Measurements from ENCODE around the gene TMEM139.

Gene TMEM139

DNA sequence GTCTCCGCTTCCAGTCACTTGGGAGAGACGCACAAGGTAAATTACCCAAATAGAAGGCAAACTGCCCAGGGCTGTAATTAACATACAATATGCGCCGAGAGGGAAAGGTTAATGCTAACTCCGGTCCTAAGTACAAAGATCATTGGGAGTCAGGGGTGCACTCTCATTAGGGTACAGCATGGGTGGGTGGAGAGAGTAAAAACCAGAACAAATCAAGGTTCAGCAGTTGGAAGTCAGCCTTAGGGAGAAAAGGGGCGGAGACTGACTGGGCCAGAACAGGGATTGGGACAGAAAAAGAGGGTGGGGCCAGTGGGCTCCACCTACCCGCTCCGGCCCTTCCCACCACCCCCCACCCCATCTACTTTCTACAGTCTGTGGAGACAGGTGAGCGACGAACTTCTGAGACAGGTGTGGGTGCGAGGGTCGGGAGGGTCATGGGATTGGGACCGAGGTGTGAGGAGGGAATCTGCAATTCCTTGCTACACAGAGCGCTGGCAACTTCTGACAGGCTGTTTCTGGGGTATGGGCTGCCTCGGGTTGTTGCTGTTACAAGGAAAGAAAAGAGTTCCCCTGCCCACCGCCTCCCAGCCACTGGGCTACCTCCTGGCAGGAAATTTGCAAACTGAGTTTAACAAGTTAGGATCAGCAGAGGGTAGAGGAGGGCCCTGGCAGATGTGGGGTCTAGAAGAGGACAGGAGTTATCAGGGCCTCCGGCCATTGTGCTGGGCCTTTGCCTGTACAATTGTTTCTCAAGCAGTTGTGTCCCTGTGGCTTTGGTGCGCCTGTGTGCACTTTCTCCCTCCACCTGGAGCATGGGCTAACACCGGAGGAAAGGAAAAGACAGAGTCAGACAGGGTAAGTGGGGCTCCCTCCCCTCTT lies at the start of gene TMEM139:
TMEM139 (plus strand) TSS at position 368 of the 879 bp plus-strand sequence. CDS start 1,000 bp downstream, outside the sequence.
- DNase-seq (ENCODE audit: extremely low read depth in 1 of 2, low read depth in 1 of 2) = no peak

DNA sequence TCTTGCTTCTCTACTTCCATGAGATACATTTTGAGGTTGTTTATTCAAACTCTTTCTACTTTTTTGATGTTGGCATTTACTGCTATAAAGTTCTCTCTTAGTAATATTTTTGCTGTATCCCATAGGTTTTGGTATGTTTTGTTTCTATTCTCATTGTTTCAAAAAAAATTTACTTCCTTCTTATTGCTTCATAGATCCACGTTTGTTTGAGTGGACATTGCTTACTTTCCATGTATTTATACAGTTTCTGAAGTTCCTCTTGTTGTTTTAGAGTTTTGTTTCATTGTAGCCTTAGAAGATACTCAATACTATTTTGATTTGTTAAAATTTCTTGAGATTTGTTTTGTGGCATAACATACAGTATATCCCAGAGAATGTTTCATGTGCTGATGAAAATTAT lies 49.2 kb upstream of the TMEM139 start:
- no peak for DNase-seq (ENCODE audit: extremely low read depth in 1 of 2, low read depth in 1 of 2)

DNA sequence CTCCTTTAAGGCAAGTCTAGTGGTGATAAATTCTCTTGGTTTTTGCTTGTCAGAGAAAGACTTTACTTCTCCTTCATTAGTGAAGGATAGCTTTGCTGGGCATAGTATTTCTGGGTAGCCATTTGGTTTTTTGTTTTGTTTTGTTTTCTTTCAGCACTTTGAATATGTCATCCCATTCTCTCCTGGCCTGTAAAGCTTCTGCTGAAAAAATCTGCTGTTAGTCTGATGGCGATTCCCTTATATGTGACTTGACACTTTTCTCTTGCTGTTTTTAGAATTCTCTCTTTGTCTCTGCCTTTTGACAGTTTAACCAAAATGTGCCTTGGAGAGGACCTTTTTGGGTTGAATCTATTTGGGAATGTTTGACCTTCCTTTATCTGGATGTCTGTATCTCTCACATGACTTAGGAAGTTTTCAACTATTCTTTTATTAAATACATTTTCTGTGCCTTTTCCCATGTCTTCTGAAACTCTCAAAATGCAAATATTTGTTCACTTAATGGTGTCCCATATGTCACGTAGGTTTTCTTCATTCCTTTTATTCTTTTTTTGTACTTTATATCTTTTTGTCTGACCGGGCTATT lies 48.3 kb upstream of the TMEM139 start:
- DNase-seq (ENCODE audit: extremely low read depth in 1 of 2, low read depth in 1 of 2) = no peak

DNA sequence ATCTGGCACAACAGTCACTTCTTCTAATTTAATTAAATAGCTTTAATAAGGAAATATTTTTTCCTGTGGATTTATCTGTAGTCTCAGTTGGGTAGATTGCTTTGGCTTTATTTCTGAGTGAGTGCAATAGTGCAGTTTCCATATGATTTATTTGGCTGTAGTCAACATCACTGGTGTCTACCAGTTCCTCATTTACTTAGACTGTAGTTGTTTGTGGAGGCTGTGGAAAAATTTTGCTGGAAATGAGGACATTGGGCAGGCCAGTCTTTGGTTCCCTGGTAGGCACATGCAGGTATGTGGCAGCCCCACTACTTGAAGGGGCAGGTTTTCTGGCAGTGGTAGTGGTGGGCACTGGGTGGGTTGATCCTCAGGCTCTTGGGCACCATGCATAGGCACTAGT lies 47.4 kb upstream of the TMEM139 start:
- no peak for DNase-seq (ENCODE audit: extremely low read depth in 1 of 2, low read depth in 1 of 2)

DNA sequence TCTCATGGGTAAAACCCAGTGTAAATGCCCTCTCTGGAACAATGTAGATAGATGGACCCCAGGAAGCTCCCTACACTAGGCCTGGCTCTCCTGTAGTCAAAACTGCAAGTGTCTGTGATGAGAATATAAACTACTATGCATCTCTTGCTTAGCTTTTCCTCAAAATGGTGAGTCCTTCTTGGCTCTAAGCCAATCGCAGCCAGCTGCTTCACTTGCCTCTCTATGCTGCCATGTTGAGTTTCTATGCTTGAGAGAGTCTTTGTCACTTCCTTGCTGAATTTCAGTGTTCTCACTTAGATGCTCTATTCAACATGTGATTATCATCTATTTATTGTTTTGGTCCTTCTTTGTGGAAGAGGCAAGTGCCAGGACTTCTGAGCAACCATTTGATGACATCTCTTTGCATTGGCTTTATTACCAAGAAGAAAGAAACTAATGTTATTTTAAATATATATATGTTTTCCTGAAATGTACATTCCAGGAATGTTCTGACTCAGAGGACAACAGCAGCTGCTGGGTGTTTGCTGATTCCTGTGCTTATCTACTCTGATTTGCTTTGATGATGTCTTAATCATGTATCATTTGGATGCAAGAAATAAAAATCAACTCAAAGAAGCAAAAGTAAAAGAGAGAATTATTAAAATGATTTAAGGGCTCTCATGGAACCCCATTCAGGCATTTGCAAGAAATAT lies 46.3 kb upstream of the TMEM139 start:
- DNase-seq (ENCODE audit: extremely low read depth in 1 of 2, low read depth in 1 of 2) = no peak

DNA sequence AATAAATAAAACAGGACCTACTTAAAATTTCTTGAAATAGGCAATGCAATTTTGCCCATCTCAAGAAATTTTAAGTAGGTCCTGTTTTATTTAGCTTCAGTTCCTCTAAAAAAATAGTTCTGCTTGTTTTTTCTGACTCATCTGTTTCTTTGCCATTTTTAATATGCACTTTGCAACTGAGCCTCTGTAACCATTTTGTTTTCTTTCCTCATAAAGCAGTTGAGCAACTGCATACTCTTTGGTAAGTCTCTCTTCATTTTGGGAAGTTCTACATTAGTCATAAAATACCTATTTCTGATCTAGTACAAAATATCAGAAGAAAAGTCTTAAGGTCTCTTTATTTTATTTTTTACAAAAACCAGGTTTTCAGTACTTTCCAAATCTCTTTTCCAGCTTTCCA lies 44.9 kb upstream of the TMEM139 start:
- no peak for DNase-seq (ENCODE audit: extremely low read depth in 1 of 2, low read depth in 1 of 2)

DNA sequence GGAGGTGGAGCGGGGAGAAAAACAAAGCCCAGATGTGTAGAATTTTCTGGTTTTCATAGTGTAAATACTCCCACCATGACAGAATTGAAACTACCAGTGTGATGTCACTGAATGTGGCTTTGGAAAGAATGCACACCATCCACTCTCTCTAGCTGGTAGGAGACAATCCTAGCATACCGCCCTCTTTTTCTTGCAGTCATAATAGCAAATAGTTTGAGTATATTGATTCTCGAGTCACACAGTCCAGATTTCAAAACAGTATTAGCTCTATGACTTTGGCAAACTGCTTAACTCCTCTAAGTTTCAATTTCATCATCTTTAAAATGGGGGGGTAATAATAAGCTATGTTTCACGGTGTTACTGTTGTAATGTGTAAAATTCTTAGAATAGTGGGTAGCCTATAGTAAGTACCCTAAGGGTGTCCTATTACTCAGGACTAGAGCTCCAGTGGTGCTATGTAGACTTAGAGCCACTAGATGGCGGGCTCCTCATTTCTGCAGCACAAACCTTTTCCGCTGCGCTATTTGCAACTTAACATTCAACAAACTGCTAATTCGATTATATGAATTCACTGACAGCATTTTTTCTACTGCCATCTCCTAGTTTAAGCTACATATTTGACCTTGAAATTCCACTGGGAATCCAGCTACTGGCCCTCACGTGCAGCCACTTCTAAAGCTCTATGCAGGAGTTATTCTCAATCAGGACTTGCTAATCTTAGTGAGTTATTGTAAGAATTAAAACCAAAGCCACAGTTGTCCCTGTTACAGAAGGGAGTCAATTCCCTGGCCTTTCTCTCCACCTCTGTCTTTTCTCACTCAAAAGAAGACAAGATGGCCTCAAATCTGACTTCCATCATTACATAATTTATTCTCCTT lies 44.2 kb upstream of the TMEM139 start:
- peak in 1 of 2 donors; percentile 48 for DNase-seq (ENCODE audit: extremely low read depth in 1 of 2, low read depth in 1 of 2)

DNA sequence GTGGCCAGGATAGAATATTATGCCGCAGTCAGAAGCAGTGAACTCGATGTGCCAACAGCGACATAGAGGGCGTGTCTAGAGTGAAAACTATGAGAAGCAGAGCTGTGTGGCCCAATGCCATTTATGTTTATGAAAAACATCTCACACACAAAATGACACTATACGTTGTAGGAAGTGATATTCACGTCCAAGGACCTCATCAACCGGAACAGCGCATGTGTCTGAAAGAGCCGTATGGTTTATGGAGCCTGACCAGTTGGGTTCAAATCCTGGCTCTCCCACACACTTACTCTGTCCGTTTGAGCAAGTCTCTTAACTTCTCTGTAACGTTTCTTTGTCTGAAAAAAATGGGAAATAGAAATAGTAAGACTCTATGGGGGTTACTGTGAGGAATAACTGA lies 42.5 kb upstream of the TMEM139 start:
- no peak for DNase-seq (ENCODE audit: extremely low read depth in 1 of 2, low read depth in 1 of 2)

DNA sequence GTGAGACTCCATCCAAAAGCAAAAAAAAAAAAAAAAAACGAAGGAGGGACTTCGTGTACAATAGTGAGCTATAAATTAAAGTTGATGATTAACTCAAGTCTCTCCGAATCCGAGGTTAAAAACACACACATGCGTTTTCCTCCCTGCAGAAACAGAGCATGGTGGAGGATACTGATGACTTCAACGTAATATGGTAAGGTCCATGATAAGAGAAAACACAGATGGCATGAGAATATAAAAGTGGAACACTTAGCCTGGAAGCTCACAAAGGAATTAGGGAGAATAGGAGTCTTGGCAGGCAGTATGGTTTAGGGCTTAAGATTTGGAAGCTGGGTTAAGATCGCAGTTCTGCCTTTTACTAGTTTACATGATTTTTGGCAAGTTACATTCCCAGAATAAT lies 41.6 kb upstream of the TMEM139 start:
- DNase-seq (ENCODE audit: extremely low read depth in 1 of 2, low read depth in 1 of 2) = no peak

DNA sequence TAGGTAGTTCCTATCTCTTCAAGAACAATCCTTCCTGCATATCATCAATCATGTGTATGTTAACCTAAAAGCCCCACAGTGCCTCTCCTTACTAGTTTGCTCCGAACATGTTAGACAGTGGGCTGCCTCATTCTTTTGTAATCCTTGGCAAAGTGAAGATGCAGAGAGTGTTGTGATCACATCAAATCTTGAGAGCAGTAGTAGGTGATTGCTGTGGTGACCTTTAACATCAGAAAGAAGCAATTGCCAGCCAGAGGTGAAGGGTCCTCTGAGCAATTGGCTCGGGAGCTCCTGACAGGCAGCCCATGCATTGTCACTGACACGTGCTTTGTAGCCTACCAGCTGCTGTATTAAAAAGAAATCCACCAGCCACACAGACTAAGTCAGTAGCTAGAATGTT lies 41.1 kb upstream of the TMEM139 start:
- no peak for DNase-seq (ENCODE audit: extremely low read depth in 1 of 2, low read depth in 1 of 2)

DNA sequence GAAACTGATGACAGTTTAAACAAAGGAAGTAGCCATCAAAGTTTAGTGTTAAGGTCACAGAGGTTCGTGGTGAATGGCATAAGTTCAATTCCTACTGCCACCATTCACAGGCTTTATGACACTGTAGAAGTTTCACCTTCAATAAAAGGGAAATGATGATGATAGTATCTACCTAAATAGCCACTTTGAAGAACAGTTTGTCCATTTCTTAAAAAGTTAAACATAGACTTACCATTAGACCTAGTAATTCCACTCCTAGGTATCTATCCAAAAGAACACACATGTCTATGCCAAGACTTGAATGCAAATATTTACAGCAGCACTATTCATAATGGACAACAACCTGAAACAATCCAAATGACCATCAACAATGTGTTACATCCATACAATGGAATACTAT lies 40.4 kb upstream of the TMEM139 start:
- no peak for DNase-seq (ENCODE audit: extremely low read depth in 1 of 2, low read depth in 1 of 2)

DNA sequence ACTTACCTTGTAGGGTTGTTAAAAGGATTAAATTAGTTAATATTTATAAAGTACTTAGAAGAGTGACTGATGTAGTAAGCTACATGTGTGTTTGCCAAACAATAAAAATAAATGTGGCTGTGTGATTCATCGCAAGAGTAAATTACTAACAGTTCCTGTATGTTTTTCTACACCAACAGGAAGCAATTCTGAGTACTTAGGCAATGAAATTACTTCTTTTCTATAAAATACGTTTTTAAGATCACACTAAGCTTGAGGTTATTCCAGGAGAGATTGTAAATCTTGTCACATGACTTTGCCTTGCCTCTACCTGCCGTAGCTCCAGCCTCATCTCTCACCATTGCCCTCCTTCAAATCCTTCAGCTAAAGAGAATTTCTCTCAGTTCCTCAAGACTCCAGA lies 39.6 kb upstream of the TMEM139 start:
- no peak for DNase-seq (ENCODE audit: extremely low read depth in 1 of 2, low read depth in 1 of 2)

DNA sequence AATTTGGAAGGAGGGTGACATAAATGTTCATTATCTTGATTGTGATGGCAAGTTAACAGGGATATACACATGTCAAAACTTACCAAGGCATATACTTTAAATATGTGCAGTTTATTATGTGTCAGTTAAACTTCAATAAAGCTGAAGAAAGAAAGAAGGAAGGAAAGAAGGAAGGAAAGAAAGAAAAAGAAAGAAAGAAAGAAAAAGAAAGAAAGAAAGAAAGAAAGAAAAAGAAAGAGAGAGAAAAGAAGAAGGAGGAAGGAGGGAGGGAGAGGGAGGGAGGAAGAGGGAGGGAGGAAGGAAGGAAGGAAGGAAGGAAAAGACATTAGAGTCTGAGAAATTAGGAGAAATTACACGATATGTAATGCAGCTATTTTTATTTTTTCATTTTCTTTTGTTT lies 37.4 kb upstream of the TMEM139 start:
- no peak for DNase-seq (ENCODE audit: extremely low read depth in 1 of 2, low read depth in 1 of 2)

DNA sequence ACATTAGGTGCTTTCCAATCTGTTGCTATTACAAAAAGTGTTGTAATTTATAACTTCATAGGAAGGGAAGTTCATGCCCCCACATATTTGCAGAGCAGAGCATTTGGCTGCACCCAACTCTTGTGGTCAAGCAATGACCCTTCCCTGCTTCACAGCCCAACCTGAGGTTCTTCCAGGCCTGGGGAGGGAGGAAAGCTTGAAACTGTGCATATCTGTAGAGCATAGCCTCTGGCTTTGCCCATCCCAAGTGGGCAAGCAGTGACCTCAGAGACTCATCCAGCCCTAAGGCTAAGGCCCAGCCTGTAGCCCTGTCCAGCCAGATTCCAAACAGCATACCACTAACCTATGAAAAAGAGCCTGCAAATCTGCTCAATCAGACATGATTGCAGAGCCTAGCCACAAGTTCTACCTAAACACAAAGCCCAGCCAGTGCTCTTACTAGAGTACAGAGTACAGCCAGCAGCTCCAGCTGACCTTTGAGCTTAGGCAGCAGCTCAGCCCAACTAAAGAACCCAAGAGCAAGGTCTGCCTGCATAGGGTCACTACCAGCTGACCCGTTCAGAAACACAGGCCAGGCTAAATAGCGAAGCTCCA lies 35.9 kb upstream of the TMEM139 start:
- DNase-seq (ENCODE audit: extremely low read depth in 1 of 2, low read depth in 1 of 2) = no peak

DNA sequence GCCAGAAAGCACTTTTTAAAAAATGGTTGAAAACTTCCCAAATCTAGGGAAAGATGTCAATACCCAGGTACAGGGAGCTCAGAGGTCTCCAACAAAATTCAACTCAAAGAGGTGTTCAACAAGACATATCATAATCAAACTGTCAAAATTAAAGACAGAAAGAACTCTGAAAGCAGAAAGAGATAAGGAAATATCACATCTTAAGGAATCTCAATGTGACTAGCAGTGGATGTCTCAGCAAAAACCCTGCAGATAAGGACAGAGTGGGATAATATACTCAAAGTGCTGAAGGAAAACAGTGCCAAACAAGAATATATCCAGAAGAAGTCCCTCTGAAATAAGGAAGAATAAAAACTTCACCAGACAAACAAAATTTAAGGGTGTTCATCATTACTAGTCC lies 34.6 kb upstream of the TMEM139 start:
- no peak for DNase-seq (ENCODE audit: extremely low read depth in 1 of 2, low read depth in 1 of 2)

DNA sequence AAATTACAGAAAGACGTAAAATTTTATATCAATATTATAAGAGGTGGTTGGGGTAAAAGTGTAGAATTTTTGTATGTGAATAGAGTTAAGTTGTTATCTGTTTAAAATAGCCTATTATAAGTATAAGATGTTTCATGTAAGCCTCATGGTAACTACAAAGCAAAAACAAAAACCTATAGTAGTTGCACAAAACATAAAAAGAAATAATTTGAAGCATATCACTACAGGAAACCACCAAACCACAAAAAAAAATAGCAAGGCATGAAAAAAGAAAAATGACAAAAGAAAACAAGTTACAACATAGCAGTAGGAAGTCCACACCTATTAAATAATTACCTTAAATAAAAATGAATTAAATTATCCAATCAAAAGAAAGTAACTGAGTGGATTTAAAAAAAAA lies 33.9 kb upstream of the TMEM139 start:
- DNase-seq (ENCODE audit: extremely low read depth in 1 of 2, low read depth in 1 of 2) = no peak

DNA sequence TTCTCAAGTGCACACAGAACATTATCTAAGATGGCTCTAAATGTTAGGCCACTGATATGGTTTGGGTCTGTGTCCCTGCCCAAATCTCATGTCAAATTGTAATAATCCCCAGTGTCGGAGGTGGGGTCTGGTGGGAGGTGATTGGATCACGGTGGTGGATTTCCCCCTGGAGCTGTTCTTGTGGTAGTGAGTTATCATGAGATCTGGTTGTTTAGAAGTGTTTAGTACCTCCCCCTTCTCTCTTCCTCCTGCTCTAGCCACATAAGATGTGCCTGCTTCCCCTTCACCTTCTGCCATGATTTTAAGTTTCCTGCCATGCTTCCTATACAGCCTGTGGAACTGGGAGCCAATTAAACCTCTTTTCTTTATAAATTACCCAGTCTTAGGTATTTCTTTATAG lies 32.8 kb upstream of the TMEM139 start:
- no peak for DNase-seq (ENCODE audit: extremely low read depth in 1 of 2, low read depth in 1 of 2)

DNA sequence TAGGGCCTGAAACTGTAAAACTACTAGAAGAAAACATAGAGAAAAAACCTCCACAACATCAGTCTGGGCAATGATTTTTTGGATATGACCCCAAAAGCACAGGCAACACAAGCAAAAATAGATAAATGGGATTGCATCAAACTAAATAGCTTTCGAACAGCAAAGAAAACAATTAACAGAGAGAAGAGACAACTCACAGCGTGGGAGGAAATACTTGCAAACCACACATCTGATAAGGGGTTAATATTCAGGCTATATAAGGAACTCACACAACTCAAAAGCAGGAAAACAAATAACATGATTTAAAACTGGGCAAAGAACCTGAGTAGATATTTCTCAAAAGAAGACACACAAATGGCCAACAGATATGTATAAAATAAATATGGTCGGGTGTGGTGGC lies 29.2 kb upstream of the TMEM139 start:
- no peak for DNase-seq (ENCODE audit: extremely low read depth in 1 of 2, low read depth in 1 of 2)

DNA sequence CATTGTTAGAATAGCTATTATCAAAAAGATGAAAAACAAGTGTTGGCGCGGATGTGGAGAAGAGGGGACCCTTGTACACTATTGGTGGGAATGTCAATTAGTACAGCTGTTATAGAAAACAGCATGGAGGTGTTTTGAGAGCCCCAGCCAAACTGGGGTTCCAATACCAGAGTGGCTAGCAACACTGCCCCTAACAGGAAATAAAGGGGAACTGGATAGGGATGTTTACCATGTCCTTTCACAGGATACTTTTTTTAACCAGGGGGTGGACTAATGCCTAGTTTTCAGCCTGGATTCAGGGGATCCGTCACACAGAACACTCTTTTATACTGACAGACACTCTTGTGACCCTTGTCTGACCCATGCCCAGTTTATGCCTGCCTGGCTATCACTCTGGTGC lies 28.4 kb upstream of the TMEM139 start:
- DNase-seq (ENCODE audit: extremely low read depth in 1 of 2, low read depth in 1 of 2) = no peak

DNA sequence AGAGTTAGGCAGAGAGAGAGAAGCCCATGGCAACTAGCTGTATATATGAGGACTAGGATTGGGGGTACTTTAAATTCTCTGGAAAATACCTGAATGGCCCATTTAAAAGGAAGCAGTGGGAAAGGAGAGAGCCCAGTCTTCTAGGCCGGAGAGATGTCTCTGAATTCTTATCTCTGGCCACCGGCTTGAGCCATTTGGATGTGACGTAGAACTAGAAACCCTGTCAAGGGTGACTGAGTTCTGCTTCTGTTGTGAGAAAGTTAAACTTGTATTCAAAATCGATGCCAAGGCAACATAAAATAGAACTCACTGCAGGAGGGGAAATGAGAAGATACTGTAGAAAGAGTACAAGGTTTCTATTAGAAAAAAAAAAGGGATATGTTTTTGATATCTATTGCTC lies 27.8 kb upstream of the TMEM139 start:
- DNase-seq (ENCODE audit: extremely low read depth in 1 of 2, low read depth in 1 of 2) = no peak

DNA sequence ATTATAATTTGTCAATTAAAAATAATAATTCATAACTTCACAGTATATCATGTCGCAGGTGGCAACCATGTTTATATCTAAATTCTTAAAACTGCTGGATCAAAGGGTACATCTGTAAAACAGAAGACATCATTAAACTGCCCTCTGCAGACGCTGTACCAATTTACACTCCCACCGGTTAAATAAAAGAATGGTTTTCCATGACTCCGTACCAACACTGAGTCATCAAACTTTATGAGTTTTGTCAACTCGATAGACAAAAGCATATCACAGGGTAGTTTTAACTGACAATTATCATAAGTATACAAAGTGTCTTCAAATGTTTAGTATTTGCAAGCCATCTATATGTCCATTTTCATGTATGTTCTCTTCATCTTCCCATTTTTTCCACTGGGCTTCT lies 27.3 kb upstream of the TMEM139 start:
- DNase-seq (ENCODE audit: extremely low read depth in 1 of 2, low read depth in 1 of 2) = no peak

Data from stimulated activated CD8-positive, alpha-beta memory T cell treated with anti-CD3 and anti-CD28 coated beads, Interleukin-7, amount 100 ng/mL, for 48 hours (primary cell).